ENCODE results near the gene IFNA5.
A peak's percentile ranks its signal among the peaks of the same experiment; 100 is the strongest.

Gene IFNA5

DNA sequence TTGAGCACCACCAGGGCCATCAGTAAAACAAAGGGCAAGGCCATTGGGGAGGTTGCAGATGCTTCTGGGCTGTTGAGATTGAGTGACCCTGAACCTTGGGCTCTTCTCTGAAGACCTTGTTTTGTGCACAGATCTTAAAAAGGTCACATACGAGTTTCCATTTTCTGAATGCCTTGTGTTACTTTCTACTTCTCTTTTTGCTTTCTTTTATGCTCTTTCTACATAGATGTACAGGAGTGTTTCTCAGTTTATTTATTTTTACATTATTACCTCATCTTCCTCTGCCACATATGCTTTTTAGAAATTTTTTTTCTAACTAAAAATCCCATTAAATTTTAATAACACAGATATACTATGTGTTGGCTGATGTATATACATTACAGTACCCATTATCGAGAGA is at the start of gene IFNA5:
Gene IFNA5 (minus strand): TSS at position 101 of the 400 bp plus-strand sequence. CDS start 57 bp downstream, at position 44.
- DNase-seq, result no peak

DNA sequence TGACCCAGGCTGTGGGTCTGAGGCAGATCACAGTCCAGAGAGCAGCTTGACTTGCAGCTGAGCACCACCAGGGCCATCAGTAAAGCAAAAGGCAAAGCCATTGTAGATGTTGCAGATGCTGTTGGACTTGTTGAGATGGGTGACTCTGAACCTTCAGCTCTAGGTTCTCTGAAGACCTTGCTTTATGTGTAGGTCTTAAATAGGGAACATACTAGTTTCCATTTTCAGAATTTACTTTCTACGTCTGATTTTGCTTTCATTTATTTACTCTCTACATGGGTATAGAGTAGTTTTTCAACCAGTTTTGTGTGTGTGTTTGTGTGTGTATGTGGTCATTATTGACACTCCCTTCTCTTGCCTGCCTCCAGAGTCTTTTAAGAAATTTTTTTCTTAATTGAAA is 45.7 kb upstream of the IFNA5 start, which contains the start of gene IFNA6:
Gene IFNA6 (minus strand): TSS at position 101 of the 400 bp plus-strand sequence. CDS start 0 bp downstream, at position 101.
- DNase-seq, result no peak

DNA sequence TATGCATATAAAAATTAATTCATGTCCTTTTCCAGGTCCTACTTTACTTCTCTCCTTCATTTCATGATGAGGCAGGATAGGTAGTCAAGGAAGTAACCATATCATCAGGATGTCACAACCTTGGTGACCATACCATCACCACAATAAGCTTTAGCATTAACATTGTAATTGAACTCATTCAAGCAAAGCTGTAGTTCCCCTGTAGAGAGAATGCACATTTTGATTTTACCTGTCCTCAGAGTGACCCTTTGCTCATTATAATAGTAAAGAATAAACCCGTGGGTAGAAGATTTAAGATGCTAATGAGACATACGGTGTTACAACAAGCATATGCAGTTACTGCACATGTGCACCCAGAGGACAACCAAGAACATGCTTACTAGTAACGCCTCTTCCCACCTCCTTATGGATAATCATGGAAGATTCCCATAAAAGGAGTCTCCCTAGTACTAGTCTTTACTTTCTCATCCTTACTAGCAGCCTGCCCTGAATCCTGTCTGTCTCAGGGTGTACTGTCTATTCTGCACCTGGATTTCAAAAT is 43.4 kb upstream of the IFNA5 start:
- DNase-seq, result no peak

DNA sequence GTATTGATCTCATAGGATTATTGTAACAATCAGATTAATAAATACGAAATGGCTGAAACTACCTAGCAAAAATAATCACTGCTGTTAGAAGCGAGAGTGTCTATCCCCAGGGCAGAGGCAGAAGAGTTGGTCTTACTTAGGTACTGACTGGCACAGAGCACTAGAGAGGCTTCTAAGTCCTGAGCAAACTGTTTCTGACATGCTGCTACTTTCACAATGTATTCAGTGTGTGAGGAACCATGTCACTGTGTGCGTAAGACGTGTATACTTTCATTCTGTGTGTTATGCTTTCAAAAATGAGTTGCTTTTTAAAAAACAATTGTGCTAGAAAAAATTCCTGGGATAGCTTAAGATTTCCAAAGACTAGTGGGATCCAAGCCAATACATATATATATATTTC is 35.6 kb upstream of the IFNA5 start:
- DNase-seq, result no peak

DNA sequence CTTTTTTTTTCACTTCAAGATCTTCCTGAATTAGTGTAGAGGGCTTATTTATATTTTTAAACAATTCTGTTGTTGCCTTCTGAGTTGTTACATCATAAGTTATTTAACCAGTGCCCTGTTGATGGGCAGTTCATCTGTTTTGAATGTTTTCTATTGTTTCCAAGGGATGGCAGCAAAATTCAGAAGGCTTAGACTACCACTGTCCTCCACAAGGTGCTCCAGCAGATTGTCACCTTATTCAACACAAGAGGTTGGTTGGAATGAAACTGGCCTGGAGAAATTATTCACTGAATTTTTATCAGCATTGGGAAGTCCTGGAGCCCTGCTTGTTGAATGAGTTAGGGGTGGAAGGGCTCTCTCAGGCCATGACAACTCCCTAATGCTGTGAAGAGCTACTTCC is 31.3 kb upstream of the IFNA5 start:
- peak; percentile 5 for DNase-seq

DNA sequence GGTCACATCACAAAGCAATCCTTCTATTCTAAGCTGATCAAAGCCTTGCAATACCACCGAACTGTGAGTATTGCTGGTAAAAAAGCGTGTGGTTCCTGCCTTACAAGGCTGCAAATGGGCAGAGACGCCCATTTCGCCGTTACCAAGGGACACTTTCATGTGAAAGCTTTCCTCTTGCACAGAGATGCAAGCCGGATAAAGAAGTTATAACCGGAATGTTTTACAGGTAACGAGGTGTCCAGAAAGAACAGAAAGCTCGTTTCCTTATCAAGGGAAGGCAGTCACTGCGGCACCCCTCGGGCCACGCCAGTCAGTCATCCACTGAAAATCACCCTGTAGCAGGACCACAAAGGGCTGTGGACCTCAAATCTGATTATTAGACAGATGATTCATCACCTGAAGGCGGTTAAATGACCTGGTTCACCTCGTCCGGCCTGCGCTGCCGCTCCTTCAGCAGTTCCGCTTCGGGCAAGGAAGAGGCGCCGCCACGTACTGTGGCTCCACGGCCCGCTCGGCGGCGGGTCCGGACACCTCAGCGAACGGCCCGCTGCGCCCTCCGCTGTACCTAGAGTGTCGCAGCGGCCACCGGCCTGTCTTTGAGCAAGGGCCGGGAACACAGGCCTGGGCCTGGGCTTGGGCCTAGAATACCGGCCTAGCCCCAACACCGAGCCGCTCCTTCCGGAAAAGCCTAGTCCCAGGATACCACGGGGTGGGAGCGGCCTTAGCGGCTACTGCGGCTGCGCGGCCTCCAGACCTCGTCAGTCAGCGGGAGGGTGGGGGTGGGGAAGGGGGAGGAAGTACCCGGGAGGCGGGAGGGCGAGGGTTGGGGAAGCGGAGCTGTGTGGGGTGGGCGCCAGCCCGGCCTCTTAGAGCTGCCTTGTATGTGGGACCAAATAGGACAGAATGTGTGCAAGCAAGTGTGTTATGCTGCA is 29.9 kb upstream of the IFNA5 start, which contains the start of gene KLHL9:
Gene KLHL9 (minus strand): TSS at position 704 of the 932 bp plus-strand sequence. CDS start 545 bp downstream, at position 159.
- peak; percentile 88 for DNase-seq

DNA sequence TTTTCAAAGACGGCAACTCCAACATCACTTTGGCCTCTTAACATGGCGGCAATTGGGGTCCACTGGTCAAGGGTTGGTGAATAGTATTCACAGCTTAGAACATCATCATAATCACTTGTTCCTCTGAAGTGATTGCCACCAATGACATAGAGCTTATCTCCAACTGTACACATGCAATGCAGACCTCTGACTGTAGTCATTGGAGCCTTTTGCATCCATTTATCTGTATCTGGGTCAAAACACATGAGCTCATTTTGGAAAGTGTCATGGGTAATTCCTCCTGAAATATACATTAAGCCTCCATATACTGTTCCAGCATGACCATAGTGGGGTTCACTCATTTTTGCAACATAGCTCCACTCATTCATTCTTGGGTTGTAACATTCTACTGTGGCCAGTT is 28.1 kb upstream of the IFNA5 start:
- DNase-seq, result no peak

DNA sequence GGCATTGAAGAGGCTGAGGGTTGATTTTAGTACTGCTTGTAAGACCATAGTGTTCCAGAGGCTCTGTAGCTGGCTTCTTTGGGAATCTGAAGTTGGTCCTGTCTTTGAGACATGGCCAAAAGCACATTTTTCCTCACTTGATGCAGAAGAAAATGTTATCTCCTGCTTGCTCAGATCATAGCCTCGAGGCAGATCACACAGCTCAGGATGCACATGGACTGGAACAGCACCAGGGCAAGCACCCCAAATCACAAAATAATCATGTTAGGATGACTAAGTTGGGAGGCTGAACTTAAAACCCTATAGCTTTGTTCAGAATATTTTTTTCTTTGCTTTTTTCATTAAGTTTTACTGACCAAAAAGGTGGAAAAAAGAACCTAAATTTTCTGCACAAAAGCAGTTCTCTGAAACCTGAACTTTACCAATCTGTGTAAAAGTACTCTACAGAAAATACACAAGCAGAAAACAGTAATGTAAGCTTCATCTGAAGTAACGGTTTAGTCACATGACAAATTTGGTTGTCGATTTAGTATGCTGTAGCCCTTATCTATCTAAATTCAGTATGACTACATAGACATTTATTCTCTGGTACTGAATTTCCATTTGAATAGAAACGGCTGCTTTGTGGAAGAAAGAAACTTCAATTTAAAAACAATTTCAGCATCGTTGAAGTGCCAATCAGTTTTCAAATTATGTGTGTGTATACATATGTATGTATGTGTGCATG is 26.7 kb upstream of the IFNA5 start:
- DNase-seq, result no peak

DNA sequence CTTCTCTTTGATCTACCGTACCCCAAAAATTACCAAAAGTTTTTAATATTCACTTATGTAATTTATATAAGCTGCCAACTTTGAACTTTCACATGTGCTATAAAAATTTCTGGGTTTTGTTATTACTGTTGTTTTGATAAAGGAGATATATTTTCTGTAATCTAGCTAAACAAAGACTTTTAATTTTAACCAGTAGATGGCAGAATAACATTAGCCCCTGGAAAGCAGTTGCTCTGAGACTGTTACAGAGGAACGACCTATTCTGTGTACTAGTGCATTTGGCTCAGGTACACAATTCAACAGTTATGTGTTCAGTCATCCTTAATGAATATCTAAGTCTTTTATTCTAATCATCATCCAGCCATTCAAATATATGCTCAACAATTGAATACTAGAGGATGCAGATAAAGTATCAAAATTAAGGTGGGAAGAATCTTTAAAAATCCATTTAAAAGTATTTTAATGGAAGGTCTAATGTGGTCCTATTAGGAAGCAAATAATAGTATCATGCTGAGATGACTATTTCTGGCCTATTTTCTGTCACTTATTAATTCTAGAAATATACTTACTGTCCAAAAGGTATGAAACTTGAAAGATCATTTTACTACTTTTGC is 21.5 kb upstream of the IFNA5 start:
- peak; percentile 39 for DNase-seq

DNA sequence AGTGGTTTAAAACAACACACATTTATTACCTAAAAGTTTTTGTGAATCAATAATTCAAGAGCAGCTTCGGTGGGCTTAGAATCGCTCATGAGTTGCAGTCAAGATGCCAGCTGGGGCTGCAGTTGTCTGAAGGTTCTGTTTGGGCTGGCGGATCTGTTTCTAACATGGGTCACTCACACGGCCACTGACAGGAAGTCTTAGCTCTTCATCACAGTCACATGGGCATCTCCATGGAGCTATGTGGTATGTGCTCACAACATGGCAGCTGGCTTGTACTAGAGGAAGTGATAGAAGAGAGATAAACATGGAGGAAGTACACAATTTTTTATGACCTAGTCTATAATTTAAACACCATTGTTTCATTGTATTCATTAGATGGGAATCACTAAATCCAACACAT is 18.9 kb upstream of the IFNA5 start:
- no peak for DNase-seq

DNA sequence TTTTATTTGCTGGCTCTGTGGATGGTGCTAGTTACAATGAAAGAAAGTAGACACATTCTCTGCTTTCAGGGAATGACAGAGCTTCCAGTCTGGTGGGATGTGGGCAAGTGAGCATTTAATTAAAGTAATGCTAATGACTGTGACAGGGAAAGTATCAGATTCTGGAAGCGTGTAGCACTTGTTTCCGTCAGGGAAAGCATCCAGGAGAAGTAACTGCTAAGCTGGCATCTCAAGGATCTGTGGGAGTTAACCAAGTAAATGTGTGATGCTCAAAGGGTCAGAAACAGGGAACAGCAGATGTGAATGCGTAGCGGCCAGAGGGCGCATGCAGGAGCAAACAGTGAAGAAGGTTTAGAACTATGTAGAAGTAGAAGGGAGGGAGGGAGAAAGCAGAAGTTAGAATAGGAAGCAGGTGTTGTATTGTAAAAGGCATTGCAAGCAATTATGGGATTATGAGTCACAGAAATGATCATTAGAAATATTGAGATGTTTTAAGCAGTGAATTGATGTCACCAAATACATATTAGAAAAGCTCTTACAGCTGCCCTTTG is 17.9 kb upstream of the IFNA5 start:
- no peak for DNase-seq

DNA sequence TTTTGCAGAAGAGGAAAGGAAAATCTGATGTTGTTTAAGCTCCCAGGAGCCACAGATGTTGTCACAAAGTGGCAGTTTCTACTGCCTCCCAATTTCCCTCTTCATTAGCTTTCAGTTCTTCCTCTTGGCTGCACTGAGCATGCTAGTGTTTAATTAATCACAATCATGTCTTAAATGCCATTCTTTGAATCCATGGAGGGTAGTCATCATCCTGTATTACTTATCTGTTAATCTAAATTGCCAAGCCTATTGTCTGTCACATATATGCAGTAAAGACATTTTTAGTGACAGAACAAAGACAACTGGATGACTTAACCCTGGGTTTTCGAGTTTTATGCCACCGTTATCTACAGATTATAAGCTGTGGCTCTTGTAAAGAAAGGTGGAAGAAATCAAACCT is 15.4 kb upstream of the IFNA5 start:
- DNase-seq, result no peak

DNA sequence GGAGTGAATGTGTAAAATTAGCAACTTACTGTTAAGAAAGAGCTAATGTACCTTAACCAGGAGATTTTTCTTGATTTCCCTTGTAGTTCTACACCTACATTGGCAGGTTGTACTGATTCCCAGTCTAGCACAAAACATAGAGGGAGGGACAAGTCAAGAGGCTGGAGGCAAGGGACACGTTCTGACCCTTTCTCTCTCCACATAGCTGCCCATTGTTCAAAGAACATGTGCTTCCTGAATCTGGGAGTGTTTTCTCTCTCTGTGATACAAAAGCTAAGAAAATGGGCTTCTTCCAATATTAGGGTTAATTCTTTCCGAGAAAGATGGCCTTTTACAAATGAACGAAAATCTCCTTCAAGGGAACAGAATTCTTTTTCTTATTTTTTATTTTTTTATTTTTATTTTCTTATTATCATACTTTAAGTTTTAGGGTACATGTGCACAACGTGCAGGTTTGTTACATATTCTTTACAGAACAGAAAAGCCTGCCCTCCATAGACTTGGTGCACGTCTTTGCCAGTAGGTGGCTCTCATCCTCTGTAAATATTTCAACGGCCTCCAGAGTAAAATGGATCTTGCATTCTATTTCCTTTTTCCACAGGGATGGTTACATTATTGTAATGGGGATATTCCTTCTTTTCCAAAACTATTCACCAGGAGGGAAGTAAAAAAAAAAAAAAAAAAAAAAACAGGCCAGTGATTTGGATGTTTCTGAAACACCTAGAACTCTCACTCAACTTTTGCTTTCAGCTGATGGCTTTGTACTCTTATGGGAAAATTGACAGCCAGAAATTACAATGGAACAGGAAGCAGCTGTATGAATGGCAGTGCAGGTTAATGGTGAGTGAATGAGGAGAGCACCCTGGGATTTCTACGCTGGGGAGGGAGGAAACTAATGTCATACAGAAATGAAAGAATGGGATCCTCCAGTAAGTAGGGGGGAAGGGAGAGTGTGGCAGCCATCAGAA is 13.1 kb upstream of the IFNA5 start:
- DNase-seq, result peak; percentile 54

DNA sequence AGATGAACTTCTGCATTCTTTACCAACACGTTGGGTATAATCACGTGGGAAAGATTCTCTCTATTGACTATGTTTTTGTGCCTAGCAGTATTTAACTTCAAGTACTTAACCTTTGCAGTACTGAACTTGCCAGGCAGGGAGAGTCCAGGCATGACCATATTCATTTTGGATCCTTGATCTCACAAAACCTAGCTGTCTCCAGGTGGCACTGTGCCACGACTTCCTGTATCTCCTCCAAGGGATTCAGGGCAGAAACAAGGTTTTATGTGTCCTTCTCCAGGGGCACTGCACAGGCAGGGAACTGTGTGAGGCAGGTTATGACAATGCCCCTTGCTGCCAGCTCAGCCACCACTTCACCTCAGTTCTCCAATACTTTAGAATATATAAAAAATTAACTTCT is 11.7 kb upstream of the IFNA5 start:
- DNase-seq, result no peak

DNA sequence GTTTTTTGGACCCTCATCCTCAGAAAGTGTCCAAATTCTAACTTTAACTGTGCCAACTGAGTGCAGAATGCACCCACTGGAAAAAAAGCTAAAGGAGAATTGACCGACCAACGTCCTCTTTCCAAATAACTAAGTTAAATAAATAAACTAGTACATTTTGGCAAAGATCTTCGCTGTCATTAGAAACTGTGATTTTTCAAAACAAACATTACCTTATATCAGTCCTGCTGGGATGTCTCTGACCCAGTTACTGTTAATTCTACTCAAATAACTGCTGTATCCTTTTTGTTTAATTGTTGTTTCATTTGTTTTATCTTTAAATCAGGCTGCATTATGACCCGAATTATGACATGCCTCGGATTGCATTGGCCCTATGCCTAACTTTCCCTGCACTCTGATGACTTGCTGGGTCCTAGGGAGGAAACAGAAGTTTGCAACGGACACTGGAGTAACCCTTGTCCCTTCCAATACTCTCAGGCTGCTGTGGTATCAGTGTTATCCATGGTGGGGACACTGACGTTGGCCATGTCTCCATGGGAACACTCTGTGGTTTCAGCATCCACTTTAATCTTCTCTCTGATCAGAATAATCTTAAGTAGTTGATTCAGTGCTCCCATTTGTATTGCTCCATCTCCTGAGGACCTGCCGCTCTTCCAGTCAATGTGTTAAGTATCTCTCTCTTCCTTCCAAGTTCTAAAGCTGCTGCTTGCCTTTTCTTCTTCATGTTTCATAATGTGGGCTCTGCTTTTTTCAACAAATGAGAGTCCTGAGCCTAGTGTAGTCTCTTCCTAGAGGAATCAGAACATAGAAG is 11.1 kb upstream of the IFNA5 start:
- no peak for DNase-seq

DNA sequence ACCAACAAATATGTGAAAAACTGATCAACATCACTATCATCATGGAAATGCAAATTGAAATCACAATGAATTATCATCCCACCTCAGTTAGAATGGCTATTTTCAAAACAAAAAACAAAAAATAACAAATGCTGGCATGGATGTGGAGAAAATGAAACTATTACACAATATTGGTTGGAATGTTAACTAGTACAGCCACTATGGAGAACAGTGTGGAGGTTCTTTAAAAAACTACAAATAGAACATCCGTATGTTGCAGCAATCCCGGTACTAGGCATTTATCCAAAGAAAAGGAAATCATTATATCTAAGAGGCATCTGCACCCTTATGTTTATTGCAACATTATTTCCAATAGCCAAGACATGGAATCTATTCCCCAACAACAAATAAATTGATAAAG is 9.0 kb upstream of the IFNA5 start:
- no peak for DNase-seq

DNA sequence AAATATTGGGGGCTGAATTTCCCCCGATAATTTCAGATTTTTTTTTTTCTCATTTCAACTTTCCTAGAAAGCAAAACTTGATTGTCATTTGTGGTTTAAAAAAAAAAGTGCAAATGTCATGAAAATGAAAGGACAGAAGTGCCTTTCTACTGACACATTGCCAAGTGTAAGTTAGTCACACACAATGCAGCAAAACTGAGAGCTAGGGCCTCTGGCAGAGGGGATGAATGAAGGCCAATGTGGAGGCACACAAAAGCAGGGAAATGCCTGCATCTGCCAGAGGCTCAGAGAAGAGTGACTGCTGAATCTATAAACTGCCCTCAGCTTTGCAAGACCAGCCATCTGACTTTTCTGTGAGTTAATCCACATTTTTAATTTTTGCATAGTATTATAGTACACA is 6.8 kb upstream of the IFNA5 start:
- DNase-seq, result peak; percentile 69

DNA sequence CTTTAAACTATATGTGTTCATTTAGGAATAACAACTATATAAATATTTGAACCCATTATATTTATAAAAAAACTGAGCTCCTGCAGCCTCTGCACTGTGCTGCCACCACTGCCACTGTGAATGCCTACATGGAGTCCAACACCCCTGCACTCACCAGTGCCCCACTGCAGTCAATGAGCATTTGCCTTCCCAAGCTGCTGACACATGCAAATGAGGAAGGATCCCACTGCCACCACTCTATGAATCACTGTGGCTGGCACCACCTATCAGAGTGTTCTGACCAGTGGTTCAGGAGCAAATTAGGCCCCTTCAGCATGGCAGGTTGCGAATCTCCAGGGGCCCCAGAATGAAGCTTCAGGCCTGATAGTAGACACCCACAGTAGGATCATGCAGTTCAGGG is 9.1 kb downstream of the IFNA5 start:
- peak; percentile 17 for DNase-seq

DNA sequence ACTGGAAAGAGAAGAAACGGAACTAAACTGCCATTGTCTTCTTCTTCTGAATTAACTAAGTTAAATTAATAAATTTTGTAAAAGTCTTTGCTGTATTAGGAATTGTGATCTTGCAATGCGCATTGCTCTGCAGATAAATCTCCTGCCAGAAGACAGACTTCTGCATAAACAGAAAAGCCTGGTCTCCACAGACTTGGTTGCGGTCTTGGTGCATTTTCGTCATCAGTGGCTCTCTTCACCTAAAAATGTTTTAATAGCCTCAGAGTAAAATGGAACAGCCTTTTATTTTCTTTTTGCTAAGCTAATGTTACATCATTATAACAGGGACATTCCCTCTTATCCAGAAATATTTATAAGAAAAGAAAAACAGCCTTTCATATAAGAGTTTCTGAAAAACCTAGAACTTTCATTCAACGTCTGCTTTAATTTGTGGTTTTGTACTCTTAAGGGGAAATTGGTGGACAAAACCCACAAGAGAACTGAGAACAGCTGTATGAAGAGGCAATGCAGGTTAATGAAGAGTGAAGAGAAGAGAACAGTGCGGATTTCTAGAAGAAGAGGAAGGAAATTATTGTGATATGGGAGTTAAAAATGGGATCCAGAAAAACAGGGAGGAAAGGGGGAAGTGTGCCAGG is 10.1 kb downstream of the IFNA5 start:
- DNase-seq, result peak; percentile 56

DNA sequence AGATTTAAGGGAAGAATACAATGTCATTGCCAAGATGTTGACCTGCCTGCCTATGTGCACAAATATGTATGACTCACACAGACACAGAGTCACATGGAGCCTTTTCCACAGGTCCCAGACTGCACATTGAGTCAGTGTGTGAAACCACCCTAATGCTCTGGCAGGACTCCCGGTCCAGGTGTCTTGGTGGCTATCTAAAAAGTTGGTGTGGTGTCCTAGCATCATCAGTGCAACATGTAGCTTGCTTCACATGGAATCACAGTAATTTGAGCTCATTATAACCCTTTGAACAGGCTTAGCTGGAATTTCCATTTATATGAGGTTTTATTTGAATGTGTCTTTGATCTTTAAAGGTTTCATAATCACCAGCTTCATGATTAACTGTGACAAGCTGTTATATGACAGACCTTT is 10.7 kb downstream of the IFNA5 start:
- DNase-seq, result peak; percentile 86
